GM21723 (cell line): ENCODE measurements around the gene METRN.
"Not testable (repeated sequence)": the region's sequence is repeated elsewhere in the genome, so short reads cannot be mapped to it uniquely, and the experiment has no call there.

ENCODE experiments used
- ATAC-seq: cut with Tn5 transposase; IDR thresholded peaks from one replicate; pipeline ENCODE4 v1.9.1; 2021; ENCODE audit warnings: mild to moderate bottlenecking, moderate library complexity; ENCODE audit not compliant: unreplicated experiment

METRN gene

DNA sequence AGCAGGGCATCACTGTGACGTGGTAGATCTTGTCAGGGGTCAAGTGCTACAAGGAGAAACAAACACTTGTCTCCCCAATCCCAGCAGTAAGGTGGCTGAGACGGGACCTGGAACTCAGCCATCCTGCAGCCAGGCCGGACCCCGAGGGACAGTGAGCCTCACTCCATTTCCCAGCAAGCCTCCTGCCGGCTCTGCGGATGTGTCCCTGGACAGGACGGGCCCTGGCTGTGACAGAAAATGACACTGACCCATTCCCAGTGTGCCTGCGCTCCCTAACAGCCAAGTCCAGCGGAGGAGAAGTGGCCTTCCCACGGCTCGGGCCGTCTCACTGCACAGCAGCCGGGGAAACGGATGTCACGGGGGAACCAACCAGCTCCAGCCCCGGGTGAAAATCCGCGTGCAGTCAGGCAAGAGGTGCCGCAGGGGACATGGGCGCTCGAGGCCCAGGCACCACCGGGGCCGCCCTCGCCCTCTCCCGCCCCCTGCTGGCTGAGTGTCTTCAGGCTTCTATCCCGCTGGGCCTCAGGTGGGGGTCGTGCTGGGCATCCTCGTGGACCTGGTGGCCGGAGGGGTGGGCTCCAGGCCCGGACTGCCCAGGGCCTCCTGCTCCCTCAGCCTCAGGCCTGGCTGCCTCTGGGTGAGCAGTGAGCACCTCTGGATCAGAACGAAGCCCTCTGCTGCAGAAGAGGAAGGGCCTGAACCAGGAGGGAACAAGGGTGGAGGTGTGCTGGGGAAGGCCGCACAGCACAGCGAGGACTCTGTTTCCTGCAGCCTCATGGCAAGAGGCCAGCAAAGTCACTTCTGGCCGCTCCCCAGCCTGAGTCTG is 18.7 kb downstream of the METRN start:
- no peak for ATAC-seq

DNA sequence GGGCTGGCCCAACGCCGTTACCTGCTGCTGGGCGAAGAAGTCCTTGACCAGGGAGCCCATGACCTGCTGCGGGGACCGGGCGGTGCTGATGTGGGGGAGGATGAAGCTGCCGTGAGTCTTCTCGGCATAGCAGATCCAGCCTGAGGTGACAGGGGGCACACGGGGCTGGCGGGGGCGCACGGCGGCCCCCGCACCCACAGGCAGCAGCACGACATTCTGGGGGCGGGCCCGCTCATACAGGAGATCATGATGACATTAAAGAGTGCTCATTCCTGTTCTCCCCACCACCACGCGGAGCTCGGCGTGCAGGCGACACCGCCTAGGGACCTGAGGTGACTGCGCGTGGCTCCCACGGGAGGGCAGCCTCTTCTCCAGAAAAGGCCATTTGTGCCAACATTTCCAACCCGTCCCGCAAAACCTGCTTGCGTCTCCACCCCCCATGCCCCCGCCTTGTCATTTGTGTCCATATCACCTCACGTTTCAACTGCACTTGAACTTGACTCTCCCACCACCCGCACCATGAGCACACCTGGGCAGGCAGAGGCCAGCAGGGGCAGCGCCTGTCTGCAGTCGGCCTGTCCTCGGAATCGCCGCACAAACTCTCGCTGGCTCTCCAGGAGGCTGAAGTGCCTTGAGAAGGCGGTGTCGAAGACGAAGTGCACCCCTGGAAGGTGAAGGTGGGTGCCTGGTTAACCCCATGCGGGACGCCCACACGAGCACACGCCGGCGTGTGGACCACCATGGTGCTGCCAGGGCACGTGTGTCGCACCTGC is 19.5 kb downstream of the METRN start:
- no peak for ATAC-seq

DNA sequence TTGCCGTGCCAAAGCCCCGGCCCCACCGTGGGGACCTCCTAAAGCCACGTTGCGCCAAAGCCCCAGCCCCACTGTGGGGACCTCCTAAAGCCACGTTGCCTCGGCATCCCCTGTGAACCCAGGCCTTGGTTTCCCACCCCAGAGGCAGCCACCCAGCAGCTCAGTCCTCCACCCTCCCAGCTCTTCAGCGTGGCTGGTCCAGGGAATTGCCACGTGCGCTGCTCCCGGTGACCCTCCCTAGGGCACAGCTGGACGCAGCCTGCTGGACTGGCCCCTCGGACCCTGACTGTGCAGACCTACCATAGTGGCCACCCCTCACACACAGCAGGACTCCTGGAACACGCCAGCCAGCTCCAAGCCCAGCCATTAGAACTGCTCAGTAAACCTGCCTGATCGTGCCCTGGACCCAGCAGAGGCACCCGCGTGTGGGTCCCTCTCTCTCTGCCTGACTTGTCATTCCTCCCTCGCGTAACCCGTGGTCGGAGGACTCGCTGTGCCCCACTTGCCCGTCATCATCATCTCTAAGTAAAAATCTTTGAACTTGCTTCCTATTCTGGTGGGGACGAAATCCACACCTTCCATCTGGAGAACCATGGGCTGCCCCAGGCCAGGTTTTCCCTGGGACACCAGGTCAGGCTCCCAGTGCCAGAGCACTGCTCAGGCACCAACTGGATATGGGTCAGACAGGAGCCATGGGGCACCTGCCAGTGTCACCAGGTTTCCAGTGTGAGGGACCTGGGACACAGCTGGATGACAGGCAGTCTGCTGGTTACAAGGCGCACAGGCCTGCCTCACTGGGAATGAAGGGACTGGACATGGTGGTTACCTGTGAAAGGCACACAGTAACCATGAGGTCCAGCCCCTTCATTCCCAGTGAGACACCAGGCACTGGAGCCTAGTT is 20.3 kb downstream of the METRN start:
- ATAC-seq, result no peak

DNA sequence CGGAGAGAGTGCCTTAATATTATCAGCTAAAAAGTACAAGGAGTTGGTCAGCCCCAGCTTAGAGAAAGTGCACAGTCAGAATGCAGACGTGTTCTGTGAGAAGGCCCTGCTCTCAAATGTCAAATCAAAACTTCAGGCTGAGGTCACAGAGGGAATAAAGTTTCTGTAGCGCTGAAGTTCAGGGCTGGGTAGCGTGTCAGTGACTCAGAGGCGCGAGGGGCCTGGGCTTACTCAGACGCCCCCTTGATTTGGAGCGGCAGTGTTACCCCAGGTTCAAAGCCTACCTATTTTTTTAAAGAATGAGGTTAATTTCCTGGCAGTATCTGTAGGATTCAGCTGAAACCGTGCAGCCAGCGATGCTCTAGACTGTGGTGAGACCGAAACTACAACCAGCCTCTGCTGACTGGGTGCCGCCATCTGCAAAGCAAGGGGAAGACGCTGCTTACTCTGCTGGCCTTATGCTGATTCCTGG is 21.1 kb downstream of the METRN start:
- no peak for ATAC-seq

DNA sequence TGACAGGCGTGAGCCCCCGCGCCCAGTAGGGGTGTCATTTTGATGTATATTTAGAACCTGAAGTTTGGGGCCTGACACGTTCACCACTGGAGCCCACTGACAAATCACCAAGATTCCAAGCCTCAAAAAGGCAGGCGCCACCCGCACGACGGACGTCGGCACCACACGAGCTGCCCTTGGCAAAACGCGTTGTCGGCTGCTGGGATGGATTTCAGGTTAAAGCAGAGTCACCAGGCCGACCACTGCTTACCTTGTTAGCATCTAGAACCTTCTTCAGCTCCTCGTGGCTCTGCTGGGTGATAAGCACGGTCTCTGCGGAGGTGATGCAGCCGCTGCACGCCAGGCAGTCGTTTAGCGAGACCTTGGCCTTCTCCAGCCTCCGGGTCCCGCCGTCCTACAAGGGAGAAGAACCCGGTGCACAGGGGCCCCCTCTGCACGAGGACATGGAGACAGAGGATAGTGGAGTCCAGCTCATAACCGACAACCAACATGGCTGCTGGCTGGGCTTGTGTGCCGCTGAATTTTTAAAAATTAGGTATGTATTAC is 22.1 kb downstream of the METRN start:
- ATAC-seq, result no peak

DNA sequence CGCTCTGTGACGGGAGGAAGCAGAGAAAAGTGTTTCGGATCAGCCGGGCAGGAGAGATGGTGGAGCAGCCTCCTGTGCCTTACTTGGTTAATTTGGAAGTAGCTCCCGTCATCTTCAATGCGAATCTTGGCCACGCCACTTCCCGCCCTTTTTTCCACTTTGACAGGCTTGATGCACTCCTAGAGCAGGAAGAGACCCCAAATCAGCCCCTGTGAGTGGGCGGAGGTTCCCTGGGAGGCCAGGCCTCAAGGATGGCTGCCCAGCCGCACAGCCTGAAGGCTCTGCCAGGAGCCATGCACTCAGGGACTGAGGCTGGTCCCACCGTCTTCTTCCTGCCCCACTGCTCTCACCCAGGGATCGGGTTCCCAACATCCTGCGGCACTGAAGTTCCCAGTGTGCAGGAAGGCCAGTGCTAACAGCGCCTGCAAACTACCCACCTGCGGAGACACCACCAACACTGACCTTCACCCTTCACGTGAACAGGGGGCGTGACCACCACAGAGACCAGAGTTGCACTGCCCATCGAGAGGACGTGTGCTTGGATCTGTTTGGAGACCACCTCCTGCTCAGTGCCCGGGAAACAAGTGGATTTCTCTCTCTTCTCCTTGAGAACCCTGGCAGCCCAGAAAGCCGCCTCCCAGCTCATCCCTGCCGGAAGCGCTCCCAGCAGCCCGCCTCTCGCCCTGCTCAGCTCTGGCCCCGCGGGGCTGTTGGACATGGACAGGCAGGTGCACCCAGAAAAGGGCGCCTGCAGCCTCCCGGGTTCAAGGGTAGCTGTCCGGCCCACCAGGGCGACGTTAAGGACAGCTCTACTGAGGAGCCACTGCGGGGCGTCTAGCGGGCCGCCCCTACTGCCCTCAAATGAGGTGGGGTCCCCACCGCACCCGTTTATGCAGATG is 24.9 kb downstream of the METRN start:
- ATAC-seq, result no peak

DNA sequence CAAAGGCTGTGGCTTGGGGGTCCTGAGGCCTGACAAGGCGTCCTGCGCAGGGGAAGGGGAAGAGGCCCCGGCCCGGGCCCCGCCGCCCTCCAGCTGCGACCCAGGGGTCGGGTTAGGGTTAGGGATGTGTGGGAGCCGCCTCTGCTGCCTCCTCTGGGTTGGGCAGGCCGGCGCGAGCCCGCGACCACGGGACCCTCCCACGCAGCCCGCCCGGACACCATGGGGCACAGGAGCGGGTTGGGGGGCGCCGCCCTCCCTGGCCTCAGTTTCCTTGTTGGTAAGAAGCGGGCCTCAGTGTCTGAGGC is 25.5 kb downstream of the METRN start:
- no peak for ATAC-seq

DNA sequence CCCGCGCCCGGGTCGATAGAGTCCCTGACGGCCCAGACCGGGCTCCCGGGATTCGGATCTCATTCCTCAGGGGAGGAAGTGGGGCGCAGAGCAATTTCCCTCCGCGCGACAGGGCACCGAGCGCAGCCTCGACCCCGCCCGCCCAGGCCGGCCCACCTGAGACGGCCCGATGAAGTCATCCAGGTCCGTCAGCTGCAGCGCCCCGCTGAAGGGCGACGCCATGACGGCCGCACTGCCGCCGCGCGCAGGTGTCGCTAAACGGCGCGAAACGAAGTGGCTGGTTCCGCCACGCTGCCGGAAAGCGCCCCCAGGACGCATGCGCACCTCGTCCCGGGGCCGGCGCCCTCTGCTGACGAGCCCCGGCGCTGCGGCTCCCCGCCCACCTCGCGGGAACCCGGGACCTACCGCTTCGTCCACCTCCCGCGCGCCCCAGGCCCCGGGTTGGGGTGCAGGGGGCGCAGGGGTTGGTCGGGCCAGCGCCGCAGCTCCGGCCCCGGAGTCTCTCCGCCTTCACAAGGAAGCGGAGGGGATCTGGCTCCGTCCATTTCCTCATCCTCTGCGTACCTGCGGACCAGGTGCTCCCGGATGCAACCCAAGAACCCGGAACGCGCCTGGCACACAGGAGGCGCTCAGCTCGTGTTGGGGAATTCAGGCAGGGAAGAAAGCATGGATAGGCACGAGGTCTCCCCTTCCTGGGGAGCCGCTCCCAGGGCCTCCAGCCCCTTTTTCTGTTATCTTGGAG is 26.0 kb downstream of the METRN start, which contains the start of gene CIAO3:
TSS of gene CIAO3 (minus strand) at position 234 of the 742 bp plus-strand sequence. CDS start at position 222, 12 bp downstream.
- ATAC-seq, result peak; percentile 66

DNA sequence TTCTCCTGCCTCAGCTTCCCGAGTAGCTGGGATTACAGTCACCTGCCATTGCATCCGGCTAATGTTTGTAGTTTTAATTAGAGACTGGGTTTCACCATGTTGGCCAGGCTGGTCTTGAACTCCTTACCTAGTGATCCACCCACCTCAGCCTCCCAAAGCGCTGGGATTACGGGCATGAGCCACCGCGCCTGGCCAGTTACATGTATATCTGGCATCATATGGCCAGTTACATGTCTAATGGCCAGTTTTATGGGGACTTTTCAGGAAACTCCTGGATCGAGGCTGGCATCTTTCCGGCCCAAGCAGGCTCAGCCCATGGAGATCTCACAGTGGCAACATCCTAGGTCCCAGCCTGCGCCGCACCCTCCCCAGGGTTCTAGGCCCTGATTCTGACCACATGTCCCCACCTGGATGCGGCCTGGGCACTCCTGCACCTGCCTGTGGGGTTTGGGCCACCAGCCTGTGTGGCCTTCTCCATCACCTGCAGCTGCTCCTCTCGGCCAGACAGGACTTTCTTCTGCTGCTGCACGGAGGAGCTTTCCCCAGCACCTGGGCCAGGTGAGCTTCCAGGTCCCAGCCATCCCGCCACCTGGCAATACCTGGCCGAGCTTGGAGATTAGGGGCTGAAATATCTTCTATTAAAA is 27.2 kb downstream of the METRN start:
- ATAC-seq, result no peak

DNA sequence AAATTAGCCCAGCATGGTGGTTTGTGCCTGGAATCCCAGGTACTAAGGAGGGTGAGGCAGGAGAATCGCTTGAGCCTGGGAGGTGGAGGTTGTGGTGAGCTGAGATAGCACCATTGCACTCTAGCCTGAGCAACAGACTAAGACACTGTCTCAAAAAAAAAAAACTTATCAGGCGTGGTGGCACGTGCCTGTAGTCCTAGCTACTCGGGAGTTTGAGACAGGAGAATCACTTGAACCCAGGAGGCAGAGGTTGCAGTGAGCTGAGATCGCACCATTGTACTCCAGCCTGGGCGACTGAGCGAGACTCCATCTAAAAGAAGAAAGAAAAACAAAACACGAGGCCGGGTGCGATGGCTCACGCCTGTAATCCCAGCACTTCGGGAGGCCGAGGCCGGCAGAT is 28.0 kb downstream of the METRN start:
- ATAC-seq, result not testable (repeated sequence)

DNA sequence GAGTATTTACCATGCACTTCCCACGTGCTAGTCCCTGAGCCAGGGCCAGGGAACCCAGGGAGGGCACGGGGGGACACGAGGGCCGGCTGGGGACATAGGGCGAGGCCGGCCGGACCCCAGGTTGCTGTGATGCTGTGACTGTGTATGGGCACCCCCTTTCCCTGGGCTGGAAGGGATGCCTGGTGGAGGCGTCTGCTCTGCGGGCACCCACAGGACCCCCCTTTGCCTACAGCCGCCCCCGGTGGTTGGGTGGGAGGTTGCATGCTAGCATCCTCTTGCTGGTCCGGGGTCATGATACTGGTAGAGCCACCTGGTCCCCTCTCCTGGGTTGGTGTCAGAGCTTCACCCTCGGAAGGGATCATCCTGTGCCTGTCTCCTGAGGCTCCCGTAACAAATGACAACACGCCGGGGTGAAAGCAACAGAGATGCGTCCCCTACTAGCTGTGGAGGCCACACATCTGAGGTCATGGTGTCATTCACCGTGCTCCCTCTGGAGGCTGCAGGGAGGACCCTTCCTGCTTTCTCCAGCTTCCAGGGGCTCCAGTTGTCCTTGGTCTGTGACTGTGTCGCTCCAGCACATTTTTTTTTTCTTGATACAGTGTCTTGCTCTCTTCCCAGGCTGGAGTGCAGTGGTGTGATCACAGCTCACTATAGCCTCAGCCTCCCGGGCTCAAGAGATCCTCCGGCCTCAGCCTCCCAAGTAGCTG is 29.0 kb downstream of the METRN start:
- no peak for ATAC-seq

DNA sequence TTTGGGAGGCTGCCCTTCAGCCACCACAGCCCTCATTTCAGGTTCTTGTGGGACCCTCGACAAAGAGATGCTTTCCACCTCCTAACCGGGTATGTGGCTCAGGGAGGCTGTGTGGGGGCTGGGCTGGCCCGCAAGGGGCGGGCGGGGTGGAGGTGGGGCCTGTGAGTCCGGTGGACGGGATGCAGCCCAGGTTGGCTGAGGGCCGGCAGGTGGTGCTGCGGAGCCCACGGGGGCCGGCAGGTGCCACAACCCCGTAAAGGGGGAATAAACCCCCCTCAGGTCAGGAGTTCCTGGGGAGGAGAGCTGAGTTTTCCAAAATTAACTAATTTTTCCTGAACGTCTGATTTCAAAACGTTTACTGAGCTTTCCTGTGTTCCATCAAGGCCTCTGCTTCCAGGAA is 30.8 kb downstream of the METRN start:
- ATAC-seq, result no peak

DNA sequence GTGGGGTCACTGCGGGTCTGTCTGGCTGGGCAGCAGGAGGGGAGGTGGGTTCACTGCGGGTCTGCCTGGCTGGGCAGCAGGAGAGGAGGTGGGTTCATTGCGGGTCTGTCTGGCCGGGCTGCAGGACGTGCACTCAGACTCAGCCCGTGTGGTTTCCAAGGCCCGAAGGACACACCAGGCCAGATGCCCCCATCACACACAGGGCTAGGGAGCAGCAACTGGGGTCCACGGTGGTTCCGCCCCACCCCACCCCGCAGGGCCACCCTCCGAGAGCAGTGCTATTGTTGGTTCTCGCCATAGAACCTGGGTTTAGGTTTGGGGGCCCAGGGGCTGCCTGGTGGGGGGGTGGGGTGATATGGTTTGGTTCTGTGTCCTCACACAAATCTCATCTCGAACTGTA is 31.7 kb downstream of the METRN start:
- ATAC-seq, result no peak

DNA sequence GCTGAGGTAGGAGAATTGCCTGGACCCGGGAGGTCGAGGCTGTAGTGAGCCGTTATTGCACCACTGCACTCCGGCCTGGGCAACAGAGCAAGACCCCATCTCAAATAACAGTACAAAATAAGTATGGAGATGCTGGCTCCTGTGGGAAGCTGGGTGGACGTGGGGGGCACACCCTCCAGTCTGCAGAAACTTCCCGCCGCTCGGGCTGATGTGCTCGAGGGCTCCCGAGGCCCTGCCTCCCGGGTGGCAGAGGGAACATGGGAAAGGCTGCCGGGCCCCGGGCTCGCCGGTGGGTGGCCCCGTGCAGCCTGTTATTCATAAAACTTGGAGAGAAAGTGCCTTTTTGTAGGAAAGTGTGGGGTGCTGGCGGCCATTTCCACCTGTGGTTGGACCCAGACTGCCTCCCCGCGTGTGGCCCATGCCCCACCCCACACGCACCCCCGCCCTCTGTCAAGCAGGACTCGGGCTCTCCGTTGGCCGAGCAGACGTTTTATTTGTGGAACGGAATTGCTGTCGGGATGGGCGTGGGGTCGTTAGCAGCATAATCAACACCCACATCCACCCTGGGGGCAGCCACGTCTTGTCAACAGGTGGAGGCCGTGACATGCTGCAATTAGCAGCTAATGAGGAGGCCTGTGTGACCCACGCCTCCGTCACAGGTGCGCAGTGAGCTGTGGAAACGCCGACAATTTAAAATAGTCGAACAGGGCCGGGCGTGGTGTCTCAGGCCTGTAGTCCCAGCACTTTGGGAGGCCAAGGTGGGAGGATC is 33.2 kb downstream of the METRN start:
- ATAC-seq, result no peak

DNA sequence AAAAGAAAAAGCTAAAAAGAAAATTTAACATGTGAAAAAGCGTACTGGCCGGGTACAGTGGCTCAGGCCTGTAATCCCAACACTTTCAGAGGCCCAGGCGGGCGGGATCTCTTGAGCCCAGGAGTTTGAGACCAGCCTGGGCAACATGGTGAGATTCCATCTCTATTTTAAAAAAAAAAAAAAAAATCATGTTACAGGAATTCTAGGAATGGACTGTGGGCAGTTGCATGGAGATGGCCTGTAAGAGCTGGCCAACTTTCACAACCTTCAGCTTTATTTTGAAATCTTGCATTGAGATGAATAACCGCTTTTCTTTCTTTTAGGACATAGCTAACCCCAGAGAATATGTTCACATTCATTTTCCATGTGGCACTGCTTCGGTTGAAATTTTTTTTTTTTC is 34.1 kb downstream of the METRN start:
- ATAC-seq, result no peak

DNA sequence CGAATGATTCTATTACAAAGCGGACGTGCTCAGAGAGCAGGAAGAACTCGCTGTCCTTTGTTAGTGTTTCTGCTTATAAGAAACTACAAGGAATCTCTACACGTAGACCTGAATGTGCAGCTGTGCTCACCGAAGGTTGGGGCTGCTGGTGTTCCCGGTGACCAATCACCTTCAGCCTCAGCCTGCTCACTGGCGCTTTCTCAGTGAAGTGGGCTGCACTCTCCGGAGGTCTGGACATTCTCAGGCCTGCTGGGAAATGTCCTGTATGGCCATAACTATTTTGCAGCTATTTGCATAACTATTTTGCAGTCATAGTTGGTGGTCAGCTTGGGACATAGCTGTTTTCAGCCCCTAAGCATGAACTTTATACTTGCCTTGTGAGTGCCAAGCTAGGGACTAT is 35.6 kb downstream of the METRN start:
- ATAC-seq, result no peak
